Loucy (cell line): ENCODE measurements around the gene NHSL2.

ENCODE experiments used
- CTCF ChIP-seq: fragments of 200-600 bp; sonication (generic); conservative IDR thresholded peaks from 2 replicates; pipeline ENCODE4 v1.5.1; 2014; ENCODE audit warnings: mild to moderate bottlenecking, antibody characterized with exemption, low read length
- EZH2phosphoT487 ChIP-seq: fragments of 200-600 bp; IDR thresholded peaks from 2 replicates; pipeline ENCODE4 v1.6.1; 2018; ENCODE audit warnings: antibody characterized with exemption, mild to moderate bottlenecking, moderate library complexity, borderline replicate concordance

- TF ChIP-seq CTCF, result no peak
- no peak for TF ChIP-seq EZH2phosphoT487
Measured at GRCh38 chrX:72050011-72050410, 139.4 kb downstream of the NHSL2 start.
